Renal cortex interstitium (tissue), 11 donors: ENCODE measurements around the gene BRD9. TPM values are rescaled to one million over a fixed set of nuclear protein-coding genes. Genes with fewer than 3 reads are reported as not detected.
"Not testable (repeated sequence)": the region's sequence is repeated elsewhere in the genome, so short reads cannot be mapped to it uniquely, and the experiment has no call there.

Experiments used
- DNase-seq, 11 donors: peaks; one replicate each; pipeline ENCODE4 v3.0.0-alpha.2; 2013; ENCODE audit warnings: low read depth in 9 of 11, low spot score in 4 of 11; ENCODE audit errors: extremely low read depth in 1 of 11
- polyA plus RNA-seq, 3 donors: library from polyadenylated mRNA; unstranded; fragments of 120-200 nt; gene quantifications; one replicate each; pipeline ENCODE4 v1.2.1, GENCODE V29; 2013; ENCODE audit not compliant: insufficient read length in 3 of 3

BRD9 gene
- polyA plus RNA-seq, 3 donors = 38.7 to 46.1 (median 42.4) TPM

GRCh38 chr5:865168-865521, 27.5 kb downstream of the BRD9 start:
- DNase-seq = no peak

- no peak for DNase-seq
These were observed 28.0 kb downstream of the BRD9 start for GRCh38 chr5:864492-865167.

GRCh38 chr5:863244-863805, 29.3 kb downstream of the BRD9 start:
- DNase-seq = no peak

GRCh38 chr5:862367-863243, 30.0 kb downstream of the BRD9 start:
- peak in 1 of 11 donors; percentile 14 for DNase-seq

- DNase-seq = no peak
These were observed 30.9 kb downstream of the BRD9 start for GRCh38 chr5:861442-862366.

GRCh38 chr5:860506-861150, 32.0 kb downstream of the BRD9 start:
- no peak for DNase-seq

GRCh38 chr5:859798-860296, 32.8 kb downstream of the BRD9 start:
- DNase-seq = no peak

- peak in 1 of 11 donors; percentile 16 for DNase-seq
These were observed 33.2 kb downstream of the BRD9 start for GRCh38 chr5:859391-859790.

- no peak for DNase-seq
These were observed 33.9 kb downstream of the BRD9 start for GRCh38 chr5:858726-859125.

GRCh38 chr5:856531-857425, 35.8 kb downstream of the BRD9 start:
- DNase-seq = no peak

GRCh38 chr5:855771-856530, 36.6 kb downstream of the BRD9 start:
- DNase-seq = no peak

GRCh38 chr5:854966-855743, 37.4 kb downstream of the BRD9 start:
- DNase-seq = no peak

GRCh38 chr5:854217-854616, 38.4 kb downstream of the BRD9 start:
- no peak for DNase-seq

- not testable (repeated sequence) for DNase-seq
These were observed 39.0 kb downstream of the BRD9 start for GRCh38 chr5:853416-854090.
